NT2/D1 (cell line): ENCODE results near the gene RBKS.

Experiments
- YY1 ChIP-seq: IDR thresholded peaks from 2 replicates; pipeline ENCODE4 v1.6.1; 2011; ENCODE audit not compliant: insufficient read length, insufficient read depth
- ZNF274 ChIP-seq: IDR thresholded peaks from 2 replicates; pipeline ENCODE4 v1.6.1; 2011; ENCODE audit warnings: mild to moderate bottlenecking, low read depth, low read length

DNA sequence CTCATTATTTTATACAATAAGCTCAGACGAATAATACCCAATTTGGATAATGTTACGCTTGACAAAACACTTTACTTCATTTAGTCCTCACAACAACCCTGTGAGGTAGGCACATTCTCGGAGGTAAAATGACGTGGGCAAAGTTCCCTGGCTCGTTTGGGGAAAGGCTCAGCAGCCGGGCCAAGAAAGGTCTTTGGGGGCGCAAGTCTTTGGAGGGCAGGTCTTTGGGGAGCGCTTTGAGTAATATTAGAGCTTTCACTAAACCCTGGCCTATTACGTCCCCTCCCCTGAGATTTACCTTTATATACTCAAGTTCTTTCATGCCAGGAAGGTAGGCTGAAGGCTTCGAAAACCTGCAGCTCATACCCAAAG is 427 bp downstream of the RBKS start:
- TF ChIP-seq YY1: no peak
- TF ChIP-seq ZNF274: no peak
